ENCODE data around the gene DNM1. TPM values are rescaled to one million over a fixed set of nuclear protein-coding genes. Genes with fewer than 3 reads are reported as not detected.

The DNM1 gene
- total RNA-seq, 2 experiments from 2014 or later = 0.35 to 1.8 TPM

DNA sequence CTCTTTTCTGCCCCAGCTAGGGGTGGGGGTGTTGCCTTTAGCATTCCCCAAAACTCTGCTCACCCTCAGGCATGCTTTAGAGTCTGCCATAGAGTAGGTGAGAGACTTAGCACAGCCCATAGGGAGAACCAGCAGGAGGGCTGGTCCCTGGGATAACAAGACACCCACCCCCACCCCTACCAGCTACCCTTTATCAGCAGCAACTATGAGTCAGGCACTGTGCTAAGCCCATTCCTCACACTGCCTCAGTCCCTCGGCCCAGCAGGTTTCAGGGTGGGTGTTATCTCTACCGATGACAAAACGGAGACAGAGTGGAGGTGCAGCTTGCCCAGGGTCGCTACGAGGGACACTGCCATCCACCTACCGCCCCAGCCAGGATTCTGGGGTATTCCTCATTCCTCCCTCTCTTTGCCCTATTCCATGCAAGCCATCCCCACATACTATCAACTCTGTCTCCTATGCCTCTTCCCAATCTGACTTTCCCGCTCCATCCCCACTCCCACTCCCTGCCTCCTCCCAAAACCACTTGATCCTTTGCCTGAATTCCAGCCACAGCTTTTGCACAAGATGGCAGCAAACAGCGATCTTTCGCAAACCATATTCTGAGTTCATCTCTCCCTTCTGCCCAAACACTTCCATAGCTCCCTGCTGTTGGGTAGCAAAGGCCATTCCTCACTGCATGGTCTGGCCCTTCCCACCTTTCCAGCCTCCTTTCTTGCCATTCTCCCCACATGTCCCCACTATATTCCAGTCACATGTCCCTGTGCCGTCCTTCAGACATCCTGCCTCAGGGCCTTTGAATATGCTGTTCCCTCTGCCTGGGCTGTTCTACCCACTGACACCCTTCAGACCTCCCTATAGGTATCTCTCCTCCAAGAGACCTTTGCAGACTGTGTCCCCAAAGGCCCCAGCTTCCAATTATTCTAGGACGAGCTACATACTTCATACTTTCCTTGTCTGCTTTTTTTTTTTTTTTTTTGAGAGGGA lies 16.9 kb upstream of the DNM1 start:
- Histone ChIP-seq H3K4me1 (ENCODE audit: insufficient read depth, low read length, poor library complexity, severe bottlenecking) (peaks cover 15% of the 10 kb centered on the region), H4K20me1 (ENCODE audit: insufficient read depth, low read length) (no peaks in the 10 kb centered on the region), H3K9me2 (ENCODE audit: insufficient read depth, low read length) (no peaks in the 10 kb centered on the region), H3K9me3 (ENCODE audit: low read length) (no peaks in the 10 kb centered on the region), H3K36me3 (ENCODE audit: insufficient read depth, low read length) (peaks cover 55% of the 10 kb centered on the region), H3K4me2 (ENCODE audit: low read length) (no peak overlapping the region), H3K79me2 (ENCODE audit: insufficient read depth, low read depth, low read length) (no peaks in the 10 kb centered on the region), H3K27ac (ENCODE audit: low read depth, low read length, poor library complexity, severe bottlenecking) (no peak overlapping the region), H3K4me3 (ENCODE audit: low read depth, low read length, poor library complexity, severe bottlenecking) (no peak overlapping the region), H2AFZ (ENCODE audit: low read length) (no peak overlapping the region)
- DNase-seq (ENCODE audit: low spot score) = no peak
- ChIA-PET POLR2A (interaction anchor here (0.6 to 1.1 kb wide), 2 partner anchors 10 to 733 kb away, joined by 3 to 4 read pairs; no protein-coding TSS in a partner anchor), CTCF (ENCODE audit: unreplicated experiment) (interaction anchor here (0.6 kb wide), 1 partner anchor 234 kb away, joined by 8 read pairs; no protein-coding TSS in a partner anchor)
- TF ChIP-seq, protein P1, sequence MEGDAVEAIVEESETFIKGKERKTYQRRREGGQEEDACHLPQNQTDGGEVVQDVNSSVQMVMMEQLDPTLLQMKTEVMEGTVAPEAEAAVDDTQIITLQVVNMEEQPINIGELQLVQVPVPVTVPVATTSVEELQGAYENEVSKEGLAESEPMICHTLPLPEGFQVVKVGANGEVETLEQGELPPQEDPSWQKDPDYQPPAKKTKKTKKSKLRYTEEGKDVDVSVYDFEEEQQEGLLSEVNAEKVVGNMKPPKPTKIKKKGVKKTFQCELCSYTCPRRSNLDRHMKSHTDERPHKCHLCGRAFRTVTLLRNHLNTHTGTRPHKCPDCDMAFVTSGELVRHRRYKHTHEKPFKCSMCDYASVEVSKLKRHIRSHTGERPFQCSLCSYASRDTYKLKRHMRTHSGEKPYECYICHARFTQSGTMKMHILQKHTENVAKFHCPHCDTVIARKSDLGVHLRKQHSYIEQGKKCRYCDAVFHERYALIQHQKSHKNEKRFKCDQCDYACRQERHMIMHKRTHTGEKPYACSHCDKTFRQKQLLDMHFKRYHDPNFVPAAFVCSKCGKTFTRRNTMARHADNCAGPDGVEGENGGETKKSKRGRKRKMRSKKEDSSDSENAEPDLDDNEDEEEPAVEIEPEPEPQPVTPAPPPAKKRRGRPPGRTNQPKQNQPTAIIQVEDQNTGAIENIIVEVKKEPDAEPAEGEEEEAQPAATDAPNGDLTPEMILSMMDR (conservative IDR thresholded peaks at IDR 0.05; ENCODE audit: low read length) = no peak
- no peak for TF ChIP-seq EZH2phosphoT487 (IDR thresholded peaks at IDR 0.05; ENCODE audit: borderline replicate concordance, low read depth, low read length)
- no TSS peak for BruUV-seq (replicated peaks)
- intact Hi-C loops (cut with micrococcal nuclease; ENCODE audit: unreplicated experiment) = no loop called here

DNA sequence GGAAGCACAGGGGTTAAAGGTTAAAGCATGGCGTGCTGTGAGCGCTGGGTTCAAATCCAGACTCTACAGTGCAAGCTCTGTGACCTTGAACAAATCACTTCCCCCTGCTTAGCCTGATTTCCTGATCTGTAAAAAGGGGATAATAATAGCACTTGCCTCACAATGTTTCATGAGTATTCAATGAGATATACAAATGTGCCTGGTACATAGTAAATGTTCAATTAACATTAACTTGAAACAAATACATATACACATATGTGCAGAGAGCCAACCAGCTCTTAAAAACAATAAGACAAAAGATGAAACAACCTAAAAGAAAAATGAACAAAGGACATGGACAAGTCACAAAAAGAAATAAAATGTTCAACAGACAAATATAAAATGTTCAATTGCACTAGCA lies 15.8 kb upstream of the DNM1 start:
- H2AFZ ChIP-seq (ENCODE audit: low read length) = no peak overlapping the region
- no peaks in the 10 kb centered on the region for H3K9me2 ChIP-seq (ENCODE audit: insufficient read depth, low read length)
- DNase-seq (ENCODE audit: low spot score) = no peak
- ChIA-PET CTCF (ENCODE audit: unreplicated experiment) (interaction anchor here (0.5 kb wide), 1 partner anchor 18 kb away, joined by 3 read pairs; no protein-coding TSS in a partner anchor), POLR2A (interaction anchor here (0.7 to 1.1 kb wide), 2 partner anchors 9 to 159 kb away, joined by 3 to 4 read pairs; no protein-coding TSS in a partner anchor)
- no peaks in the 10 kb centered on the region for H3K79me2 ChIP-seq (ENCODE audit: insufficient read depth, low read depth, low read length)
- H4K20me1 ChIP-seq (ENCODE audit: insufficient read depth, low read length) = no peaks in the 10 kb centered on the region
- H3K4me2 ChIP-seq (ENCODE audit: low read length) = no peak overlapping the region
- H3K27ac ChIP-seq (ENCODE audit: low read depth, low read length, poor library complexity, severe bottlenecking) = no peak overlapping the region
- H3K36me3 ChIP-seq (ENCODE audit: insufficient read depth, low read length) = peaks cover 52% of the 10 kb centered on the region
- peaks cover 21% of the 10 kb centered on the region for H3K4me1 ChIP-seq (ENCODE audit: insufficient read depth, low read length, poor library complexity, severe bottlenecking)
- intact Hi-C loops (cut with micrococcal nuclease; ENCODE audit: unreplicated experiment) = no loop called here
- no peaks in the 10 kb centered on the region for H3K9me3 ChIP-seq (ENCODE audit: low read length)
- no peak overlapping the region for H3K4me3 ChIP-seq (ENCODE audit: low read depth, low read length, poor library complexity, severe bottlenecking)
- no TSS peak for BruUV-seq (replicated peaks)
- TF ChIP-seq EZH2phosphoT487 (IDR thresholded peaks at IDR 0.05; ENCODE audit: borderline replicate concordance, low read depth, low read length) = no peak
- TF ChIP-seq, protein P1 (conservative IDR thresholded peaks at IDR 0.05; ENCODE audit: low read length) = no peak
